GM12878 (cell line): ENCODE measurements around the gene USP4. TPM values are rescaled to one million over a fixed set of nuclear protein-coding genes. Genes with fewer than 3 reads are reported as not detected.

Experiments used
- ATAC-seq: fragments of 200-7000 bp; cut with Tn5 transposase; 3 replicates; pipeline ENCODE4 v1.9.1; 2020; ENCODE audit warnings: mild to moderate bottlenecking, moderate library complexity
- BruUV-seq: library from RNA; stranded (reverse); fragments of 400-500 nt; replicated peaks from 2 replicates; lab custom pipeline; 2021; lab: Mats Ljungman, UMichigan
- CTCF ChIA-PET: fragments of 300-600 bp; sonication (Branson Sonifier 250); formaldehyde crosslinking; extraction: SDS; loops from one replicate; lab custom pipeline; 2021; ENCODE audit warnings: inconsistent platforms; lab: Yijun Ruan, JAX
- POLR2A ChIA-PET: fragments of 350-600 bp; formaldehyde crosslinking; extraction: SDS; loops from one replicate; lab custom pipeline; 2021; ENCODE audit warnings: inconsistent platforms; lab: Charles Lee
- RAD21 ChIA-PET: fragments of 300-600 bp; sonication (Branson Sonifier 250); formaldehyde crosslinking; loops from one replicate; lab custom pipeline; 2023; ENCODE audit warnings: antibody characterized with exemption; ENCODE audit not compliant: unreplicated experiment; lab: Charles Lee
- SMC1A ChIA-PET: fragments of 300-600 bp; sonication (Branson Sonifier 250); formaldehyde crosslinking; loops from one replicate; lab custom pipeline; 2023; ENCODE audit not compliant: unreplicated experiment, uncharacterized antibody; lab: Charles Lee
- DNase-seq: peaks from one replicate; pipeline ENCODE4 v3.0.0-alpha.2; 2011; ENCODE audit warnings: low read depth, low spot score
- FAIRE-seq: peaks from 3 replicates; lab custom pipeline; 2011; peaks lifted over from hg19 to GRCh38; lab: Jason Lieb, UNC
- H2AFZ ChIP-seq: 2 replicates; pipeline ENCODE4 v1.6.0; 2011; ENCODE audit warnings: low read depth, low read length, control low read depth; ENCODE audit not compliant: control insufficient read depth
- H3K27ac ChIP-seq: 2 replicates; pipeline ENCODE4 v1.5.1; 2011; ENCODE audit warnings: control low read depth; ENCODE audit not compliant: control insufficient read depth, insufficient read depth
- H3K27me3 ChIP-seq, 2 experiments: replicated peaks in 1 of 2; 2 replicates each; pipeline versions ENCODE4 v1.6.0 to v1.6.1; 2011; ENCODE audit warnings: low read length in 1 of 2; ENCODE audit not compliant: control insufficient read depth in 2 of 2, insufficient read depth in 2 of 2
- H3K36me3 ChIP-seq, 2 experiments: 2 replicates each; pipeline ENCODE4 v1.5.1; 2011; ENCODE audit warnings: low read length in 1 of 2; ENCODE audit not compliant: control insufficient read depth in 2 of 2, insufficient read depth in 2 of 2
- H3K4me1 ChIP-seq: 2 replicates; pipeline ENCODE4 v1.6.1; 2011; ENCODE audit warnings: mild to moderate bottlenecking, low read length, moderate library complexity, mixed read lengths; ENCODE audit not compliant: control insufficient read depth, insufficient read depth
- H3K4me2 ChIP-seq: 2 replicates; pipeline ENCODE4 v1.6.0; 2011; ENCODE audit warnings: control low read depth; ENCODE audit not compliant: control insufficient read depth, insufficient read depth
- H3K4me3 ChIP-seq: fragments of 200-600 bp; sonication (generic); 2 replicates; pipeline ENCODE4 v1.5.1; 2016
- H3K79me2 ChIP-seq: 2 replicates; pipeline ENCODE4 v1.6.0; 2011; ENCODE audit warnings: low read length; ENCODE audit not compliant: control insufficient read depth, insufficient read depth
- H3K9ac ChIP-seq: 2 replicates; pipeline ENCODE4 v1.8.0; 2011; ENCODE audit warnings: low read length, control low read depth, mixed read lengths; ENCODE audit not compliant: control insufficient read depth, insufficient read depth
- H3K9me3 ChIP-seq: replicated peaks from 3 replicates; pipeline ENCODE4 v1.5.1; 2011; ENCODE audit warnings: mild to moderate bottlenecking, low read length; ENCODE audit not compliant: control insufficient read depth, insufficient read depth
- H4K20me1 ChIP-seq: 2 replicates; pipeline ENCODE4 v1.6.0; 2011; ENCODE audit not compliant: control insufficient read depth, insufficient read depth
- ATF7 ChIP-seq: fragments of 450-650 bp; IDR thresholded peaks from 2 replicates; pipeline ENCODE4 v1.6.1; 2016; ENCODE audit warnings: low read depth, mild to moderate bottlenecking
- BHLHE40 ChIP-seq, 2 experiments: fragments of 450-650 bp in 1 of 2; IDR thresholded peaks; 2 replicates each; pipeline ENCODE4 v1.6.1; 2011 to 2017; ENCODE audit warnings: low read depth in 2 of 2, borderline replicate concordance in 1 of 2, improper control_type of control experiment in 1 of 2, low read length in 1 of 2, mild to moderate bottlenecking in 1 of 2
- BMI1 ChIP-seq: fragments of 450-650 bp; IDR thresholded peaks from 2 replicates; pipeline ENCODE4 v1.6.1; 2016; ENCODE audit warnings: mild to moderate bottlenecking, moderate library complexity, borderline replicate concordance
- E2F4 ChIP-seq: IDR thresholded peaks from 2 replicates; pipeline ENCODE4 v1.6.1; 2012; ENCODE audit warnings: low read depth, low read length, improper control_type of control experiment
- EED ChIP-seq: sonication (generic); IDR thresholded peaks from 2 replicates; pipeline ENCODE4 v1.6.1; 2016; ENCODE audit warnings: antibody characterized with exemption, low read depth
- FOS ChIP-seq: IDR thresholded peaks from 3 replicates; pipeline ENCODE4 v1.6.1; 2011; ENCODE audit warnings: borderline replicate concordance; ENCODE audit not compliant: insufficient read length; ENCODE audit errors: extremely low read depth
- IRF5 ChIP-seq: fragments of 450-650 bp; IDR thresholded peaks from 2 replicates; pipeline ENCODE4 v1.6.1; 2017; ENCODE audit warnings: borderline replicate concordance
- MEF2A ChIP-seq: IDR thresholded peaks from 2 replicates; pipeline ENCODE4 v1.6.1; 2011; ENCODE audit warnings: low read depth, mild to moderate bottlenecking, low read length, moderate library complexity; ENCODE audit not compliant: insufficient read depth
- NFYB ChIP-seq: IDR thresholded peaks from 2 replicates; pipeline ENCODE4 v1.6.1; 2011; ENCODE audit warnings: low read depth, mild to moderate bottlenecking, low read length, improper control_type of control experiment, moderate library complexity; ENCODE audit not compliant: insufficient read depth
- NRF1 ChIP-seq: conservative IDR thresholded peaks from 2 replicates; pipeline ENCODE4 v1.6.1; 2011; ENCODE audit warnings: mild to moderate bottlenecking, low read depth, low read length, improper control_type of control experiment
- POLR2A ChIP-seq: IDR thresholded peaks from 2 replicates; pipeline ENCODE4 v1.6.1; 2011; ENCODE audit warnings: low read depth, mild to moderate bottlenecking, low read length
- SMC3 ChIP-seq: IDR thresholded peaks from 2 replicates; pipeline ENCODE4 v1.6.1; 2011; ENCODE audit warnings: low read length, improper control_type of control experiment, borderline replicate concordance
- STAT3 ChIP-seq: IDR thresholded peaks from 2 replicates; pipeline ENCODE4 v1.6.1; 2011; ENCODE audit warnings: low read depth, low read length, improper control_type of control experiment
- ZBTB11 ChIP-seq: fragments of 450-650 bp; formaldehyde crosslinking; IDR thresholded peaks from 2 replicates; pipeline ENCODE4 v1.5.0; 2022; ENCODE audit warnings: mild to moderate bottlenecking, missing genetic modification characterization
- ZBTB33 ChIP-seq: fragments of 450-650 bp; IDR thresholded peaks from 2 replicates; pipeline ENCODE4 v1.6.1; 2017; ENCODE audit warnings: mild to moderate bottlenecking
- ZSCAN29 ChIP-seq: fragments of 450-650 bp; IDR thresholded peaks from 2 replicates; pipeline ENCODE4 v1.6.1; 2017; ENCODE audit warnings: mild to moderate bottlenecking, moderate library complexity
- WGBS: methylation state at CpG from one replicate; pipeline ENCODE4 v1.1.6; 2016; ENCODE audit warnings: low lambda C conversion rate; ENCODE audit not compliant: insufficient replicate concordance, insufficient coverage; ENCODE audit errors: missing lambda C conversion rate; 5-methylcytosine and 5-hydroxymethylcytosine counted together
- in situ Hi-C: fragments of 300-500 bp; cut with MboI; formaldehyde crosslinking; loops from 9 replicates; pipeline ENCODE4 v1.14.3; 2018; ENCODE audit warnings: mixed read lengths
- intact Hi-C: fragments of 100-400 bp; cut with micrococcal nuclease; formaldehyde crosslinking; loops from one replicate; pipeline ENCODE4 v1.14.2; 2022; ENCODE audit not compliant: unreplicated experiment
- polyA plus RNA-seq, 11 experiments: library from polyadenylated mRNA; depleted of rRNA in 4 of 11; unstranded in 6 of 11; stranded (reverse) in 5 of 11; fragments of >200 nt; fragmentation: Nextera tagmentation in 4 of 11; fragmentation: Illumina TruSeq in 1 of 11; extraction: Ambion mirVana in 4 of 11; extraction: Trizol in 1 of 11; gene quantifications; 1 replicate in 1 of 11; 2 replicates in 10 of 11; pipeline versions ENCODE4 v1.2.1 to v1.2.3, GENCODE V29; 2011 to 2016; ENCODE audit warnings: inconsistent platforms in 2 of 11, missing spikeins in 2 of 11, low read depth in 1 of 11
- total RNA-seq, 4 experiments: library from RNA; depleted of rRNA in 3 of 4; stranded (reverse); fragments of >200 nt in 3 of 4; fragmentation: Illumina TruSeq in 1 of 4; extraction: Trizol in 1 of 4; gene quantifications; 2 replicates each; pipeline versions ENCODE4 v1.2.1 to v1.2.3, GENCODE V29; 2013 to 2021

The USP4 gene
- total and polyA plus RNA-seq, 10 of the 15 experiments (the other 5 are each of a cell fraction or from before 2014, with no cell fraction given): 26.5 to 77.1 (median 66.0) TPM

- H3K4me2 ChIP-seq: no peak overlapping the region
- no peaks in the 10 kb centered on the region for H3K79me2 ChIP-seq
- H3K36me3 ChIP-seq: peaks cover 33 to 44% of the 10 kb centered on the region in 2 experiments
- no peaks in the 10 kb centered on the region for H3K9me3 ChIP-seq
- ChIA-PET POLR2A (no interaction called here), SMC1A (interaction anchor here (2.0 kb wide), 1 partner anchor 154 kb away, joined by 6 read pairs; no protein-coding TSS in a partner anchor), RAD21 (interaction anchor here (1.6 kb wide), 1 partner anchor 159 kb away, joined by 3 read pairs; no protein-coding TSS in a partner anchor), CTCF (interaction anchor here (0.8 to 2.2 kb wide), 2 partner anchors 44 to 154 kb away, joined by 3 to 9 read pairs; partner anchors contain the start of gene USP4)
- H3K4me1 ChIP-seq: no peaks in the 10 kb centered on the region; the same call in 1 of the 2 replicates
- H3K4me3 ChIP-seq: no peak overlapping the region
- no peak overlapping the region for H2AFZ ChIP-seq
- H3K9ac ChIP-seq: no peak overlapping the region
- in situ Hi-C loops: no loop called here
- H3K27ac ChIP-seq: no peak overlapping the region
- no peaks in the 10 kb centered on the region for H4K20me1 ChIP-seq
- DNase-seq (no peak), FAIRE-seq (no peak), ATAC-seq (peak; percentile 47; the same call in 2 of the 3 replicates)
- TSS peak; percentile 42 for BruUV-seq
- intact Hi-C loops: loop anchor here (1.0 kb wide), 1 partner anchor 154 kb away; no protein-coding TSS in a partner anchor
- 90% methylated on average over 11 of the region's 11 CpGs for WGBS
- no peaks in the 10 kb centered on the region for H3K27me3 ChIP-seq
- TF ChIP-seq IRF5 (no peak), ZBTB11 (no peak), STAT3 (no peak), BHLHE40 (IDR thresholded peaks at IDR 0.05; ENCODE audit: borderline replicate concordance in 1 of 2, low read depth in 2 of 2, low read length in 1 of 2) (peak; percentile 21 to 35; a peak in 1 of 4 replicates), ZSCAN29 (no peak), ATF7 (no peak), MEF2A (no peak), EED (no peak), ZBTB33 (peak; percentile 96), SMC3 (peak; percentile 51; the same call in 1 of the 2 replicates), POLR2A (no peak), BMI1 (no peak), FOS (no peak), E2F4 (no peak), NRF1 (no peak), NFYB (no peak)
Observed at GRCh38 chr3:49295489-49296058, 44.3 kb downstream of the USP4 start.
